GM06990 (cell line): ENCODE data around the gene FRMD6.

Experiments used
- DNase-seq: peaks from one replicate; pipeline ENCODE4 v3.0.0-alpha.2; 2011; ENCODE audit not compliant: insufficient read length; ENCODE audit errors: extremely low read depth
- H3K27me3 ChIP-seq: replicated peaks from 2 replicates; pipeline ENCODE4 v1.6.0; 2011; ENCODE audit warnings: low read length; ENCODE audit not compliant: control insufficient read depth, insufficient read depth
- H3K36me3 ChIP-seq: 2 replicates; pipeline ENCODE4 v1.5.1; 2011; ENCODE audit warnings: low read length; ENCODE audit not compliant: control insufficient read depth, insufficient read depth
- H3K4me3 ChIP-seq: replicated peaks from 2 replicates; pipeline ENCODE4 v1.5.1; 2011; ENCODE audit warnings: low read depth, mild to moderate bottlenecking, control low read depth, low read length
- CTCF ChIP-seq: IDR thresholded peaks from 2 replicates; pipeline ENCODE4 v1.5.1; 2011; ENCODE audit warnings: low read length, control low read depth, mild to moderate bottlenecking, inconsistent platforms; ENCODE audit not compliant: insufficient read depth, poor library complexity, severe bottlenecking

FRMD6 gene

GRCh38 chr14:51661504-51661903 is 9.8 kb downstream of the FRMD6 start:
- no peak overlapping the region for H3K4me3 ChIP-seq
- no peaks in the 10 kb centered on the region for H3K27me3 ChIP-seq
- TF ChIP-seq CTCF: no peak
- no peak for DNase-seq
- no peaks in the 10 kb centered on the region for H3K36me3 ChIP-seq

- DNase-seq: no peak
- H3K36me3 ChIP-seq: no peaks in the 10 kb centered on the region
- no peak overlapping the region for H3K4me3 ChIP-seq
- TF ChIP-seq CTCF: no peak
- no peaks in the 10 kb centered on the region for H3K27me3 ChIP-seq
These were observed 12.1 kb downstream of the FRMD6 start for GRCh38 chr14:51663783-51664326.

GRCh38 chr14:51666070-51666469 is 14.4 kb downstream of the FRMD6 start:
- no peak overlapping the region for H3K4me3 ChIP-seq
- no peaks in the 10 kb centered on the region for H3K27me3 ChIP-seq
- no peak for TF ChIP-seq CTCF
- no peaks in the 10 kb centered on the region for H3K36me3 ChIP-seq
- no peak for DNase-seq

- no peak for TF ChIP-seq CTCF
- no peak overlapping the region for H3K4me3 ChIP-seq
- no peaks in the 10 kb centered on the region for H3K36me3 ChIP-seq
- H3K27me3 ChIP-seq: no peaks in the 10 kb centered on the region
- no peak for DNase-seq
These were observed 15.1 kb downstream of the FRMD6 start for GRCh38 chr14:51666826-51667225.

- no peak for DNase-seq
- Histone ChIP-seq H3K36me3 (no peaks in the 10 kb centered on the region), H3K4me3 (no peak overlapping the region), H3K27me3 (no peaks in the 10 kb centered on the region)
- no peak for TF ChIP-seq CTCF
These were observed 17.2 kb downstream of the FRMD6 start for GRCh38 chr14:51668870-51669269.
